Measurements from ENCODE around the gene GPC3.
A peak's percentile ranks its signal among the peaks of the same experiment; 100 is the strongest.
"Not testable (repeated sequence)": the region's sequence is repeated elsewhere in the genome, so short reads cannot be mapped to it uniquely, and the experiment has no call there.

The GPC3 gene

DNA sequence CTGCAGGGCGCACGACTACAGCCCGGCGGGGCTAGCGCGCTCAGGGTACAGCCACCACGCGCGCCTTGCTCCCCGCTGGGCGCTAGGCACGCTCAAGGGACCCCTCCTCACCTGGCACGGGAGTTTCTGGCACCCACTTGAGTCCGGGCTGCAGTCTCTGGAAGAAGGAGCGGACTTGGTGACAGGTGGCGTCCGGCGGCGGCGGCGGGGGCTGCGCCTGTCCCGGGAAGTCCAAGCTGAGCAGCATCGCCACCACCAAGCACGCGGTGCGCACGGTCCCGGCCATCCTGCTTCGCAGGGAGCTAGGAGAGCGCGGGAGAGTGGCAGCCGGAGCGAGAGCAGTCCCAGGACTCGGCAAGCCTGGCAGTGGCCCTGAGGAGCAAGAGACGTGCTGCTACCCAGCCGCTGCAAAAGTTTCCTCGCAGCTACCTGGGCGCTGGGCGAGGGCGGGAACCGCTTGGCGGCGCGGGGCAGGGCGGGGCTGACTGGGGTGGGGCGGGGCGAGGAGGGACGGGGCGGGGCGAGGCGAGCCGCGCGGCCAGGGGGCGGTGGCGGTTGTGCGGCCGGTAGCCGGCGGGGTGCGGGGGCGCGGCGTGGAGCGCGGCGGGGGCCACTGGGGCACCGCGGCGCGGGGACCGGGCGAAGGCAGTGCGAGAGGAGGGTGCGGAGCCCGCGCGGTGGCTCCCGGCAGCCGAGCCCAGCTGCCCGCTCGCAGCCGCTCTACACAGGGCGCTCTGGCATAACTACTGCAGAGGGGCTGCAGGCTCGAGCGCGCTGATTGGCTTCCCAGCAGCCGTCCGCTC lies at the start of gene GPC3:
TSS of gene GPC3 (minus strand) at position 431 of the 803 bp plus-strand sequence.
- no peaks in the 10 kb centered on the region for H3K36me3 Mint-ChIP-seq (ENCODE audit: low read depth)
- H3K4me1 Mint-ChIP-seq (ENCODE audit: low read depth): peaks cover 7% of the 10 kb centered on the region
- H3K27me3 Mint-ChIP-seq: peaks cover 67% of the 10 kb centered on the region
- peak within 1 kb of the TSS; percentile 51 for H3K4me3 Mint-ChIP-seq
- peak; percentile 65 for DNase-seq
- H3K27ac Mint-ChIP-seq: no peak within 1 kb of the TSS
- H3K9me3 Mint-ChIP-seq: no peaks in the 10 kb centered on the region

DNA sequence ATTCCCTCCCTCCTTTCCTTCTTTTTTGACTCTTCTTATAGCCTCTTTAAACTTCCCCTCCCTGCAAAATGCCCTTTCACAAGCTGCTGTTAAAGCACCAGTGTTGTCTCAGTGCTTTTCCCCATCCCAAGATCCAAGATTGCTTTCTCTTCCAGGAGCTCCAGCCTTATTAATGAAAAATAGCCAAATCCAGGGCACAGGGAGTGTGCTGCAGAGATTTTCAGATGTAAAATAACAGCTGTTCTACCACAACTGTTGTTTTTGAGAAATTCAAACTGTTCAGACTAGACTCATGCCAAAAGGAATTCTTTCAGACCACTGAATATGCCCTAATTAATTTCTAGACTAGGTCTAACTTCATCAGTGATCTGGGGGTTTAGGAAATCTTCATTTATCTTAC lies 47.0 kb upstream of the GPC3 start:
- no peak overlapping the region for H3K27ac Mint-ChIP-seq
- H3K4me3 Mint-ChIP-seq: no peak overlapping the region
- peaks cover 45% of the 10 kb centered on the region for H3K27me3 Mint-ChIP-seq
- DNase-seq: no peak
- no peaks in the 10 kb centered on the region for H3K36me3 Mint-ChIP-seq (ENCODE audit: low read depth)
- peaks cover 2% of the 10 kb centered on the region for H3K9me3 Mint-ChIP-seq
- H3K4me1 Mint-ChIP-seq (ENCODE audit: low read depth): no peaks in the 10 kb centered on the region

GRCh38 chrX:134026565-134027311 lies 41.3 kb upstream of the GPC3 start:
- H3K4me3 Mint-ChIP-seq: no peak overlapping the region
- no peak overlapping the region for H3K27ac Mint-ChIP-seq
- peaks cover 37% of the 10 kb centered on the region for H3K27me3 Mint-ChIP-seq
- no peaks in the 10 kb centered on the region for H3K36me3 Mint-ChIP-seq (ENCODE audit: low read depth)
- H3K9me3 Mint-ChIP-seq: peaks cover 2% of the 10 kb centered on the region
- peak; percentile 33 for DNase-seq
- H3K4me1 Mint-ChIP-seq (ENCODE audit: low read depth): peaks cover 7% of the 10 kb centered on the region

- H3K4me1 Mint-ChIP-seq (ENCODE audit: low read depth): peaks cover 7% of the 10 kb centered on the region
- H3K9me3 Mint-ChIP-seq: no peaks in the 10 kb centered on the region
- H3K27me3 Mint-ChIP-seq: peaks cover 33% of the 10 kb centered on the region
- no peaks in the 10 kb centered on the region for H3K36me3 Mint-ChIP-seq (ENCODE audit: low read depth)
- no peak overlapping the region for H3K4me3 Mint-ChIP-seq
- DNase-seq: no peak
- H3K27ac Mint-ChIP-seq: no peak overlapping the region
These were observed 40.7 kb upstream of the GPC3 start for GRCh38 chrX:134025986-134026545.

DNA sequence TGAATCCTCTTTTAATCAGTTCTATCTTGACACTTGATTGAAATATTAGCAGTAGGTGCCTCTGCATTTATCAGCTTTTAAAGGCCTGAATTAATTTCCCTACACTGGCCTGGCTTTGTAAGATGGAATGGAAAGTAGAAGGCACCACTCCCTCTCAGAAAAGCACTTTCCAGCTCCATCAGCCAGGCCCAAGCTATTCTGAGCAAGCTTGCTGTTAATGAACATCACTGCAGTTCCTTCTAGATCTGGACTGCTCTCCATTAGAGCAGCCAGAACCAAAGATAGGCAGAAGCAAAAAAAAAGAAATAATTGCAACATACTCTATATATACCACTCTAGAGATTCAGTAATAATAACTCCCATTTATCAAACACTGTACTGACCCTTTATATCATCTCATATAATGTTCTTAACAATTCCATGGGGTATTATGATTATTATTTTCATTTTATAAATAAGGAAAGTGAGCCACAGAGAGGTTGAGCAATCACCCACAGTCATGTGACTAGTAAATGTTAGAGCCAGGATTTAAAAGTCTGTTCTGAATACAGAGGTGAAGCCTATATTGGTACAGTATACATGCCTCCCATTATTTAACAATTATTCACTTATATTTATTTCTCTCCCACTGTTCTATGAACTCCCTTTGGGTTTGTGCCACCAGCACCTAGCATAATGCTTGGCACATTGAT lies 39.4 kb upstream of the GPC3 start:
- DNase-seq: no peak
- Mint-ChIP-seq H3K27me3 (peaks cover 36% of the 10 kb centered on the region), H3K36me3 (ENCODE audit: low read depth) (no peaks in the 10 kb centered on the region), H3K4me1 (ENCODE audit: low read depth) (peaks cover 7% of the 10 kb centered on the region), H3K27ac (no peak overlapping the region), H3K4me3 (no peak overlapping the region), H3K9me3 (no peaks in the 10 kb centered on the region)

DNA sequence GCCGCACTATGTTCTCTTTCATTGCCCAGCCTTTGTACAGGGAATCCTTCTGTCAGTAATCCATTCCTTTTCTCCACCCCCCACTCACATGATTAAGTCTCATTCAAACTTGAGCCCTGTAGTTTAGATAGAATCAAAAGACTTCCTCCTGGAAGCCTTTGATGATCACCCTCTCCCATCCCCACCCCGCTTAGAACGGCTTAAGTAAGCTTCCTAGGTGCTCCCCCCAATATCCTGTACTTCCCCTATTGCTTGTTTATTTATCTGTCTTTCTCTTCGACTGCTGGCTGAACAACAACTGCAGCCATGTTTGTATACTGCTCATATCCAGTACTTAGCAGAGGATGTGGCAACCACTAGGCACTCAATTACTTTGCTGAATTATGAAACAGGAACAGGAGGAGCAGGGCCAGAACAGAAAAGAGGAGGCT lies 38.5 kb upstream of the GPC3 start:
- Mint-ChIP-seq H3K27me3 (peaks cover 39% of the 10 kb centered on the region), H3K27ac (no peak overlapping the region)
- DNase-seq: no peak

GRCh38 chrX:134020910-134021309 lies 35.5 kb upstream of the GPC3 start:
- Mint-ChIP-seq H3K4me1 (ENCODE audit: low read depth) (no peaks in the 10 kb centered on the region), H3K27ac (no peak overlapping the region), H3K4me3 (no peak overlapping the region), H3K27me3 (peaks cover 42% of the 10 kb centered on the region), H3K36me3 (ENCODE audit: low read depth) (no peaks in the 10 kb centered on the region), H3K9me3 (no peaks in the 10 kb centered on the region)
- DNase-seq: no peak

More for the DNA sequence above, 38.5 kb upstream of the GPC3 start:
- Mint-ChIP-seq H3K36me3 (ENCODE audit: low read depth) (no peaks in the 10 kb centered on the region), H3K9me3 (no peaks in the 10 kb centered on the region), H3K4me1 (ENCODE audit: low read depth) (peaks cover 7% of the 10 kb centered on the region), H3K4me3 (no peak overlapping the region)

- no peak overlapping the region for H3K4me3 Mint-ChIP-seq
- H3K36me3 Mint-ChIP-seq (ENCODE audit: low read depth): no peaks in the 10 kb centered on the region
- no peaks in the 10 kb centered on the region for H3K9me3 Mint-ChIP-seq
- no peaks in the 10 kb centered on the region for H3K4me1 Mint-ChIP-seq (ENCODE audit: low read depth)
- H3K27me3 Mint-ChIP-seq: peaks cover 40% of the 10 kb centered on the region
- no peak for DNase-seq
- H3K27ac Mint-ChIP-seq: no peak overlapping the region
These were observed 34.3 kb upstream of the GPC3 start for GRCh38 chrX:134019567-134020206.

DNA sequence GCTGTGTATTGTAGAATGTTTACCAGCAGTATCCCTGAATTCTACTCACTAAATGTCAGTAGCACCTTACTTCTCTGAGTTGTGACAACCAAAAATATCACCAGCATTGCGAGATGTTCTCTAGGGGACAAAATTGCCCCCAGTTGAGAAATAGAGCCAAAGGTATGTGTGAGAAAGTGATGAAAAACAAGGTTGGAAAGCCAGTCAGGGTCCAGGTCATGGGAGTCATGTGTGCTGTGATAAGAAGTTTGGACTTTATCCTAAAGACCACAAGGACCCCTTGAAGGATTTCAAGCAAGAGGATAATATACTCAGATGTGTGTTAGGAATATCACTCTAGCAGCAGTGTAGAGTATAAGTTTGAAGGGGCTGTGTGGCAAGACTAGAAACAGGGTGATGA lies 30.9 kb upstream of the GPC3 start:
- Mint-ChIP-seq H3K27me3 (peaks cover 48% of the 10 kb centered on the region), H3K4me1 (ENCODE audit: low read depth) (peaks cover 11% of the 10 kb centered on the region)
- DNase-seq; H3K36me3 Mint-ChIP-seq (ENCODE audit: low read depth); H3K27ac Mint-ChIP-seq; H3K4me3 Mint-ChIP-seq; H3K9me3 Mint-ChIP-seq: not testable (repeated sequence)

DNA sequence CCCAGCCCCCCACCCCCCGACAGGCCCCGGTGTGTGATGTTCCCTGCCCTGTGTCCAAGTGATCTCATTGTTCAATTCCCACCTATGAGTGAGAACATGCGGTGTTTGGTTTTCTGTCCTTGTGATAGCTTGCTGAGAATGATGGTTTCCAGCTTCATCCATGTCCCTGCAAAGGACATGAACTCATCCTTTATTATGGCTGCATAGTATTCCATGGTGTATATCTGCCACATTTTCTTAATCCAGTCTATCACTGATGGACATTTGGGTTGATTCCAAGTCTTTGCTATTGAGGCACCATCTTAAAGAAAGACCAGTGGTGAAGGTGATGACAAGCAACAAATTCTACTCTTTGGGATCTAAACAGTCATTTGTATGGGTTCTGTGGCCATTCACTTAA lies 30.1 kb upstream of the GPC3 start:
- peaks cover 49% of the 10 kb centered on the region for H3K27me3 Mint-ChIP-seq
- not testable (repeated sequence) for H3K27ac Mint-ChIP-seq; H3K36me3 Mint-ChIP-seq (ENCODE audit: low read depth); H3K4me3 Mint-ChIP-seq; DNase-seq; H3K9me3 Mint-ChIP-seq
- H3K4me1 Mint-ChIP-seq (ENCODE audit: low read depth): peaks cover 11% of the 10 kb centered on the region

DNA sequence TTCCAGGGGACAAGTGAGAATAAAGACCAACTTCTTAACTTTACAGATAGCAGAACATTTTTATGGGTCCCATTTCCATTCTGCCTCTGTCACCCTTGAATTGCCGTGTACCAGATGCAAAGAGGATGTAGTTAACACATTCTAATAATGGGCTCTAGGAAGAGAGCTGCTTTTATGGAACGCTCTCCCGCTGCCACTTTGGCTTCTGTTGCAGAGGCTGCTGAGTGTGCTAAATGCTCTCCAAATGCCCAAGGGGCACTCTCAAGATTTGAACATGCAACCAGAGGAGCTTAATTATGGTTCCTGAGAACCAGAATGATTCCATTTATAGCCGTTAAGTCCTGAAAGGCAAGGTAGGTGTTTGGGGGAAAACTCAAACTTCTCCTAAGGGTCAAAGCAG lies 28.1 kb upstream of the GPC3 start:
- Mint-ChIP-seq H3K4me3 (no peak overlapping the region), H3K36me3 (ENCODE audit: low read depth) (no peaks in the 10 kb centered on the region), H3K27me3 (peaks cover 50% of the 10 kb centered on the region), H3K27ac (no peak overlapping the region), H3K9me3 (no peaks in the 10 kb centered on the region), H3K4me1 (ENCODE audit: low read depth) (peaks cover 12% of the 10 kb centered on the region)
- DNase-seq: no peak

- H3K9me3 Mint-ChIP-seq: no peaks in the 10 kb centered on the region
- no peak overlapping the region for H3K27ac Mint-ChIP-seq
- H3K27me3 Mint-ChIP-seq: peaks cover 50% of the 10 kb centered on the region
- no peak overlapping the region for H3K4me3 Mint-ChIP-seq
- H3K36me3 Mint-ChIP-seq (ENCODE audit: low read depth): no peaks in the 10 kb centered on the region
- peaks cover 12% of the 10 kb centered on the region for H3K4me1 Mint-ChIP-seq (ENCODE audit: low read depth)
- no peak for DNase-seq
These were observed 27.7 kb upstream of the GPC3 start for GRCh38 chrX:134013092-134013497.

GRCh38 chrX:134010690-134011089 lies 25.3 kb upstream of the GPC3 start:
- DNase-seq: no peak
- Mint-ChIP-seq H3K9me3 (no peaks in the 10 kb centered on the region), H3K36me3 (ENCODE audit: low read depth) (no peaks in the 10 kb centered on the region), H3K4me1 (ENCODE audit: low read depth) (peaks cover 22% of the 10 kb centered on the region), H3K27ac (no peak overlapping the region), H3K27me3 (peaks cover 50% of the 10 kb centered on the region), H3K4me3 (no peak overlapping the region)

GRCh38 chrX:134007716-134008115 lies 22.3 kb upstream of the GPC3 start:
- Mint-ChIP-seq H3K9me3 (no peaks in the 10 kb centered on the region), H3K27ac (no peak overlapping the region), H3K4me1 (ENCODE audit: low read depth) (peaks cover 11% of the 10 kb centered on the region), H3K36me3 (ENCODE audit: low read depth) (no peaks in the 10 kb centered on the region), H3K27me3 (peaks cover 70% of the 10 kb centered on the region), H3K4me3 (no peak overlapping the region)
- DNase-seq: no peak

All from activated T-cell treated with anti-CD3 and anti-CD28 coated beads, Interleukin-2, amount 50 U/mL, for 24 hours (primary cell).